ENCODE results near the gene LEP. TPM values are rescaled to one million over a fixed set of nuclear protein-coding genes. Genes with fewer than 3 reads are reported as not detected.

LEP gene
- total RNA-seq, 1 donor from 2014 or later, result not detected

GRCh38 chr7:128215281-128215680 lies 25.8 kb upstream of the LEP start:
- no peak overlapping the region for H3K4me3 Mint-ChIP-seq
- H2AFZ ChIP-seq (replicated peaks), result no peak overlapping the region
- peaks cover 11% of the 10 kb centered on the region for H3F3A ChIP-seq (ENCODE audit: low read depth)
- H3K36me3 Mint-ChIP-seq, result no peaks in the 10 kb centered on the region
- no peak overlapping the region for H3K9ac ChIP-seq
- no peak for DNase-seq (ENCODE audit: low spot score)
- TF ChIP-seq, protein P1, sequence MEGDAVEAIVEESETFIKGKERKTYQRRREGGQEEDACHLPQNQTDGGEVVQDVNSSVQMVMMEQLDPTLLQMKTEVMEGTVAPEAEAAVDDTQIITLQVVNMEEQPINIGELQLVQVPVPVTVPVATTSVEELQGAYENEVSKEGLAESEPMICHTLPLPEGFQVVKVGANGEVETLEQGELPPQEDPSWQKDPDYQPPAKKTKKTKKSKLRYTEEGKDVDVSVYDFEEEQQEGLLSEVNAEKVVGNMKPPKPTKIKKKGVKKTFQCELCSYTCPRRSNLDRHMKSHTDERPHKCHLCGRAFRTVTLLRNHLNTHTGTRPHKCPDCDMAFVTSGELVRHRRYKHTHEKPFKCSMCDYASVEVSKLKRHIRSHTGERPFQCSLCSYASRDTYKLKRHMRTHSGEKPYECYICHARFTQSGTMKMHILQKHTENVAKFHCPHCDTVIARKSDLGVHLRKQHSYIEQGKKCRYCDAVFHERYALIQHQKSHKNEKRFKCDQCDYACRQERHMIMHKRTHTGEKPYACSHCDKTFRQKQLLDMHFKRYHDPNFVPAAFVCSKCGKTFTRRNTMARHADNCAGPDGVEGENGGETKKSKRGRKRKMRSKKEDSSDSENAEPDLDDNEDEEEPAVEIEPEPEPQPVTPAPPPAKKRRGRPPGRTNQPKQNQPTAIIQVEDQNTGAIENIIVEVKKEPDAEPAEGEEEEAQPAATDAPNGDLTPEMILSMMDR (IDR thresholded peaks at IDR 0.05), result no peak
- no peak for TF ChIP-seq EZH2 (IDR thresholded peaks at IDR 0.05)
- no peak for TF ChIP-seq EZH2phosphoT487 (IDR thresholded peaks at IDR 0.05)
- no peak overlapping the region for H3K27ac ChIP-seq
- H3K4me2 ChIP-seq, result no peak overlapping the region
- H3K4me1 ChIP-seq, result peaks cover 22% of the 10 kb centered on the region
- no peaks in the 10 kb centered on the region for H3K79me2 ChIP-seq (ENCODE audit: low read depth)
- peaks cover 17% of the 10 kb centered on the region for H3K27me3 ChIP-seq
- H3K9me3 Mint-ChIP-seq, result no peaks in the 10 kb centered on the region
- H3K9me3 ChIP-seq (ENCODE audit: low read depth), result no peaks in the 10 kb centered on the region
- peaks cover 16% of the 10 kb centered on the region for H3K4me1 Mint-ChIP-seq
- H3K27me3 Mint-ChIP-seq (ENCODE audit: insufficient read depth, low read depth), result peaks cover 8% of the 10 kb centered on the region
- no peak overlapping the region for H3K4me3 ChIP-seq
- no peaks in the 10 kb centered on the region for H3K36me3 ChIP-seq
- H3K27ac Mint-ChIP-seq, result no peak overlapping the region
- H4K20me1 ChIP-seq (ENCODE audit: low read depth), result peaks cover 5% of the 10 kb centered on the region

- no peak overlapping the region for H3K4me2 ChIP-seq
- peaks cover 16% of the 10 kb centered on the region for H3K4me1 Mint-ChIP-seq
- no peaks in the 10 kb centered on the region for H3K36me3 Mint-ChIP-seq
Observed at GRCh38 chr7:128215739-128216138, 25.3 kb upstream of the LEP start.

GRCh38 chr7:128217030-128217805 lies 23.9 kb upstream of the LEP start:
- H2AFZ ChIP-seq (replicated peaks), result no peak overlapping the region
- H3K27ac ChIP-seq, result no peak overlapping the region
- H3K36me3 ChIP-seq, result no peaks in the 10 kb centered on the region
- no peak for DNase-seq (ENCODE audit: low spot score)
- TF ChIP-seq EZH2 (IDR thresholded peaks at IDR 0.05) (no peak), EZH2phosphoT487 (IDR thresholded peaks at IDR 0.05) (no peak)
- TF ChIP-seq, protein P1 (IDR thresholded peaks at IDR 0.05), result no peak
- peaks cover 8% of the 10 kb centered on the region for H3K27me3 Mint-ChIP-seq (ENCODE audit: insufficient read depth, low read depth)
- peaks cover 2% of the 10 kb centered on the region for H3K4me1 Mint-ChIP-seq
- no peak overlapping the region for H3K27ac Mint-ChIP-seq
- H3K9ac ChIP-seq, result no peak overlapping the region
- no peak overlapping the region for H3K4me3 ChIP-seq
- peaks cover 6% of the 10 kb centered on the region for H3F3A ChIP-seq (ENCODE audit: low read depth)
- no peaks in the 10 kb centered on the region for H3K36me3 Mint-ChIP-seq
- no peak overlapping the region for H3K4me2 ChIP-seq
- H3K4me1 ChIP-seq, result peaks cover 20% of the 10 kb centered on the region
- H3K9me3 ChIP-seq (ENCODE audit: low read depth), result no peaks in the 10 kb centered on the region
- peaks cover 6% of the 10 kb centered on the region for H3K27me3 ChIP-seq
- no peak overlapping the region for H3K4me3 Mint-ChIP-seq
- H3K9me3 Mint-ChIP-seq, result no peaks in the 10 kb centered on the region
- H4K20me1 ChIP-seq (ENCODE audit: low read depth), result no peaks in the 10 kb centered on the region
- H3K79me2 ChIP-seq (ENCODE audit: low read depth), result no peaks in the 10 kb centered on the region

More at GRCh38 chr7:128215739-128216138, 25.3 kb upstream of the LEP start:
- Histone ChIP-seq H3K27ac (no peak overlapping the region), H3K4me1 (peaks cover 27% of the 10 kb centered on the region), H3K79me2 (ENCODE audit: low read depth) (no peaks in the 10 kb centered on the region), H3K9me3 (ENCODE audit: low read depth) (no peaks in the 10 kb centered on the region), H3K9ac (no peak overlapping the region), H3K36me3 (no peaks in the 10 kb centered on the region), H3K4me3 (no peak overlapping the region), H4K20me1 (ENCODE audit: low read depth) (peaks cover 4% of the 10 kb centered on the region), H3K27me3 (peaks cover 12% of the 10 kb centered on the region), H3F3A (ENCODE audit: low read depth) (peaks cover 16% of the 10 kb centered on the region), H2AFZ (replicated peaks) (no peak overlapping the region)
- H3K27me3 Mint-ChIP-seq (ENCODE audit: insufficient read depth, low read depth), result peaks cover 9% of the 10 kb centered on the region
- TF ChIP-seq, protein P1 (IDR thresholded peaks at IDR 0.05), result no peak
- TF ChIP-seq EZH2 (IDR thresholded peaks at IDR 0.05) (no peak), EZH2phosphoT487 (IDR thresholded peaks at IDR 0.05) (no peak)
- DNase-seq (ENCODE audit: low spot score), result no peak
- no peak overlapping the region for H3K4me3 Mint-ChIP-seq
- no peaks in the 10 kb centered on the region for H3K9me3 Mint-ChIP-seq
- no peak overlapping the region for H3K27ac Mint-ChIP-seq

Data from neural progenitor cell (in vitro differentiated cells).